HUES6 (cell line): Measurements from ENCODE around the gene CDC42EP4.
A peak's percentile ranks its signal among the peaks of the same experiment; 100 is the strongest.
"Not testable (repeated sequence)": the region's sequence is repeated elsewhere in the genome, so short reads cannot be mapped to it uniquely, and the experiment has no call there.

Experiments used
- H3K27ac ChIP-seq: 2 replicates; pipeline ENCODE4 v1.7.0; 2013; ENCODE audit warnings: low read depth, mild to moderate bottlenecking, low read length, inconsistent platforms
- H3K27me3 ChIP-seq: 2 replicates; pipeline ENCODE4 v1.6.1; 2013; ENCODE audit warnings: low read length; ENCODE audit not compliant: control insufficient read depth, insufficient read depth
- H3K36me3 ChIP-seq: 2 replicates; pipeline ENCODE4 v1.6.1; 2013; ENCODE audit warnings: low read length; ENCODE audit not compliant: control insufficient read depth, insufficient read depth
- H3K4me1 ChIP-seq: 2 replicates; pipeline ENCODE4 v1.6.1; 2013; ENCODE audit warnings: low read length; ENCODE audit not compliant: control insufficient read depth, insufficient read depth
- H3K4me3 ChIP-seq: 2 replicates; pipeline ENCODE4 v1.5.1; 2013; ENCODE audit warnings: low read depth, low read length
- H3K9ac ChIP-seq: one replicate; pipeline ENCODE4 v1.6.1; 2013; ENCODE audit warnings: mild to moderate bottlenecking, low read length
- H3K9me3 ChIP-seq: 2 replicates; pipeline ENCODE4 v1.6.1; 2013; ENCODE audit warnings: low read depth, low read length; ENCODE audit not compliant: control insufficient read depth, insufficient read depth

Gene CDC42EP4

DNA sequence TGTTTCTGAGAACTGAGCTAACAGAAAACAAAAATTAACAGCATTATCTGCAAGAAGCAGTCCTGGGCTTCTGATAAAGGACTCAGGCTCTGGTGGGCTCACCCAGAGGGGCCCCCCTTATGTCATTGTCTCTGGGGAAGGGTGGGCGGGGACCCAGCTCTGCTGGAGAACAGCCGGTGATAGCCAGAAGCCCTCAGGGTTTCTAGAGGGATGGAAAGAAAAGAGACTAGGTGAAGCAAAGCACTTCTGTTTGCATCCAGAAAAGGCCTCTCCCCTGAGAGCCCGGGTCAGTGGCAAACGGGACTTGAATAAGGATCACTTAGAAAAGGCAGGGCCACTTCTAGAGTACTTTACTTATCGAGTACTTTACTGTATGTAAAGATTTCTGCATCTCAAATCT is 7.0 kb upstream of the CDC42EP4 start:
- Histone ChIP-seq H3K9ac (no peak overlapping the region), H3K36me3 (no peaks in the 10 kb centered on the region), H3K4me1 (peaks cover 28% of the 10 kb centered on the region), H3K27ac (no peak overlapping the region), H3K9me3 (no peaks in the 10 kb centered on the region), H3K4me3 (no peak overlapping the region), H3K27me3 (no peaks in the 10 kb centered on the region; the same call in none of the 2 replicates)

DNA sequence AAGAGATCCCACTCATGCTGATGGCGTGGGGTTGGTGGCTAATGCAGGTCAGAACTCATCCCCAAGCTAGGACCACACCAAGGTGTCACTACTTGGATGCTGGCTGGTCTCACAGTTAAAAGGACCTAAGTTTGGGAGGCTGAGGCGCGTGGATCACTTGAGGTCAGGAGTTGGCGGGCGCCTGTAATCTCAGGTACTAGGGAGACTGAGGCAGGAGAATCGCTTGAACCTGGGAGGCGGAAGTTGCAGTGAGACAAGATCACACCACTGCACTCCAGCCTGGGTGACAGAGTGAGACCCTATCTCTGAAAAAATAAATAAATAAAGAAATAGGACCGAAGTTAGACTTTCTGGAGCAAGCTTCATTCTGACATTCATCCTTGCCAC is 6.6 kb upstream of the CDC42EP4 start:
- H3K4me3 ChIP-seq, result no peak overlapping the region
- H3K27me3 ChIP-seq, result no peaks in the 10 kb centered on the region; the same call in none of the 2 replicates
- no peak overlapping the region for H3K27ac ChIP-seq
- no peaks in the 10 kb centered on the region for H3K9me3 ChIP-seq
- H3K9ac ChIP-seq, result no peak overlapping the region
- H3K4me1 ChIP-seq, result peaks cover 24% of the 10 kb centered on the region
- H3K36me3 ChIP-seq, result no peaks in the 10 kb centered on the region

DNA sequence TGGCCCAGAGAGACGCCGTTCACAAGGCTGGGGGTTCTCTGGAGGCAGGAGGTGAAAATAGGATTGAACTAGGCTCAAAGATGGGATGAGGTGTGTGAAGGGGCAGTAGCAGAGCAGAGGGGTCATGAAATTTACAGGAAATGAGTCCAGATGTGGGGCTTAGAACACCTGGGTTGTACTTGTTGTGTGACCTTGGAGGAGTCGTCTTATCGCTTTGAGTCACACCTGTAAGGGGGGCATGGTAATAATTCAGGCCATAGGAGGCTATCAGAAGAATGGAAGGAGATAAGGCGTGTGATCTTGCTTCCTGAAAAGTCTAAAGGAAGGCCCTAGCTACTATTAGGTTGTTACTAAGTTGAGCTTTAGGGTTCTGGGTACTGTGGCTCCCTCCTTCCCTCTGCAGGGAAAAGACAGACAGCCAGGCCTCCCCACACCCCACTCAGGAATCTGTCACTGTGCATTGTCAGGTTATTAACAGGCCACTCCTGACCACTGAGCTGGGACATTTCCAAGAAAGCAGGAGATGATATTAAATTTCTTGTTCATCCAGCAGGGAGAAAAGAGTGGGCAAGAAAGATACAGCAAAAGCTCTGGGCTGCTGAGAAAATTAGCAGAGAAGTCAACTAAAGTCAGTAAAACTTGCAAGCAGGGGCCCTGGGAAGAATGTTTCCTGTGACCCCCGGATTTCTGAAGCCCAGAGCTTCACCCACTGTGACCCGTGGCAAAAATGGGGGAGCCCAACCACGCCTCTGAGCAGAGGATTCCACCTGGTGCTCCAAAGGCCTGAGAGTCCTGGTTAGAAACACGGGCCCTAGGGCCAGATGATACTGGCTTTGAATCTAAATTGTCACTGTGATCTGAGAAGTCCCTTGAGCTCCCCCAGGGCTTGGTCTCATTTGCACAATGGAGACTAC is 6.0 kb upstream of the CDC42EP4 start:
- H3K4me3 ChIP-seq, result no peak overlapping the region
- peaks cover 27% of the 10 kb centered on the region for H3K4me1 ChIP-seq
- no peaks in the 10 kb centered on the region; the same call in none of the 2 replicates for H3K27me3 ChIP-seq
- H3K27ac ChIP-seq, result no peak overlapping the region
- H3K9me3 ChIP-seq, result no peaks in the 10 kb centered on the region
- H3K36me3 ChIP-seq, result no peaks in the 10 kb centered on the region
- H3K9ac ChIP-seq, result no peak overlapping the region

DNA sequence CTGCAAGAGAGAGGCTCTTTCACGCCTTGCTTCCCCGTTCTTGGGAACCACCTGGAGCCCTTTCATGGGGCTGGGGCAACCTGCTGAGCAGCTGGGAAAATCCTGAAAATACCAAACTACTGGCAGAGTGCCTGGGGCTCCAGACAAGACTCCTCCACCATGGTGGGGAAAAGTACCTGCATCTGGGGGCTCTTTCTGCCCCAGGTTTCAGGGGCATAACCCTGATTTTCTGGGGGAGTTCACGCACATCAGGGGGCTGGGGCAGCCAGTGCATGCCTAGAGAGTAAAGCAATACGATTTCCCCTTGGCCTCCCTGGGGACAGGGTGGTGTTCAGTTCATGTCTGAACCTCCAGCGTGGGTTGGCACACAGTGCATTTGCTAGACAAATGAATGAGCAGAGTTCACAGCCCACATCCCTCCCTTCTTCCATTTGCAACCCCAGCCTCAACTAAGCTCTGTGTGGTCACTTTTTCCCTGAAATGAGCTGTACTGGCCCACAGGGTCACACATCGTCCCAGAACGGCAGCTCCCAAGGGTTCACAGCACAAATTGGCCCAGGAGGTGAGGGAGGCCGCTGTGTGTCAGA is 5.2 kb upstream of the CDC42EP4 start:
- Histone ChIP-seq H3K27ac (no peak overlapping the region), H3K4me3 (no peak overlapping the region), H3K36me3 (no peaks in the 10 kb centered on the region)

DNA sequence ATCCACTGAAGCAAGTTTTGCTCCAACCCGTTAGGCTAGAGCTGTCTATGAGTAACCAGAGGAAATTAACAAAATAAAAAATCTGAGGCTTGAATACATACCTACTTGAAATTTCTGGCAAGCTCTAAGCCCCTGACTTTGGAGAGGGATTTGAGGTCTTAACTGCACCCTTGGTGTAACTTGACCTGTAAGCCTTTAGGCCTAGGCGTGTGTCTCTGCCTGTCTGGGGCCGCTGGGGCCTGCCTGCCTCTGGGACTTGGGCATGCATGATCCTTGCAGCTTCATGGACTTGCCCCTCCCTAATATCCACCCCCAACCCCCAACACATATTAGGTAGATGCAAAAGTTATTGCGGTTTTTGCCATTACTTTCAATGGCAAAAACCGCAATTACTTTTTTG is 3.7 kb upstream of the CDC42EP4 start:
- Histone ChIP-seq H3K9ac (no peak overlapping the region), H3K36me3 (no peaks in the 10 kb centered on the region), H3K4me3 (no peak overlapping the region), H3K9me3 (no peaks in the 10 kb centered on the region), H3K27ac (no peak overlapping the region), H3K4me1 (peaks cover 33% of the 10 kb centered on the region), H3K27me3 (no peaks in the 10 kb centered on the region; the same call in none of the 2 replicates)

More for the DNA sequence above, 5.2 kb upstream of the CDC42EP4 start:
- H3K4me1 ChIP-seq, result peaks cover 33% of the 10 kb centered on the region
- H3K9ac ChIP-seq, result no peak overlapping the region
- H3K9me3 ChIP-seq, result no peaks in the 10 kb centered on the region
- no peaks in the 10 kb centered on the region; the same call in none of the 2 replicates for H3K27me3 ChIP-seq

DNA sequence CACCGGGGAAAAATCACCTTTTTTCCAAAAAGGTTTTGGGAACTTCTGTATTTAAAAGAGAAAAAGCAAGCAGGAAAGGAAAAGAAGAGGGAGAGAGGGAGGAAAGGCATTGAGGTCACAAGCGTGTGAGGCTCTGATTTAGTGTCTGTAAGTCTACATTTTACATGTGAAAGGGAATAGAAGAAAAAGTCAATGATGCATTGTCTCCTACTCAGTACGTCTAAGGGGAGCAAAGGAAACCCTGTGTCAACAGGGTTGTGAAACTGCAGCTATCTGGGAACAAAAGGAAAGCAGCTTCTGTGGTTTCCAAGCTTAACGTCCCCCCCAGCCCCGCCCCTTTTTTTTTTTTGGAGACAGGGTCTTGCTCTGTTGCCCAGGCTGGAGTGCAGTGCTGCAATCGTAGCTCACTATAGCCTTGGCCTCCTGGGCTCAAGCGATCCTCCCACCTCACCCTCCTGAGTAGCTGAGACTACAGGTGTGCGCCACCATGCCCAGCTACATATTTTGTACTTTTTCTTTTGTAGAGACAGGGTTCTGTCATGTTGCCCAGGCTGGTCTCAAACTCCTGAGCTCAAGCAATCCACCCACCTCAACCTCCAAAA is 1.8 kb upstream of the CDC42EP4 start:
- H3K36me3 ChIP-seq, result no peaks in the 10 kb centered on the region
- no peak overlapping the region for H3K27ac ChIP-seq

DNA sequence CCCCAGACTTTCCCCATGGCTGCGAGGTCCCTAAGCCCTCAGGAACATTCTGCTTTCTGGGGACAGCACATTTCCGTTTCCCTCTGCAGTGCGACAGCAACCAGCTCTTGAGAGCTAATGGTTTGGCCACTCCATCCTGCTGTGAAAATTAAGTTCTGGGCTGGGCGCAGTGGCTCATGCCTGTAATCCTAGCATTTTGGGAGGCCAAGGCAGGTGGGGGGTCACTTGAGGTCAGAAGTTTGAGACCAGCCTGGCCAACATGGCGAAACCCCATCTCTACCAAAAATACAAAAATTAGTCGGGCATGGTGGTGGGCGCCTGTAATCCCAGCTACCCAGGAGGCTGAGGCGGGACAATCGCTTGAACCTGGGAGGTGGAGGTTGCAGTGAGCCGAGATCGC is 1.1 kb upstream of the CDC42EP4 start:
- H3K4me1 ChIP-seq, result peaks cover 44% of the 10 kb centered on the region
- H3K9ac ChIP-seq, result peak overlapping the region; percentile 30
- not testable (repeated sequence) for H3K27me3 ChIP-seq, H3K9me3 ChIP-seq, H3K27ac ChIP-seq, H3K36me3 ChIP-seq
- peak overlapping the region; percentile 97 for H3K4me3 ChIP-seq

More for the DNA sequence above, 1.8 kb upstream of the CDC42EP4 start:
- H3K27me3 ChIP-seq, result no peaks in the 10 kb centered on the region; the same call in none of the 2 replicates
- no peak overlapping the region for H3K9ac ChIP-seq
- H3K9me3 ChIP-seq, result no peaks in the 10 kb centered on the region
- peaks cover 39% of the 10 kb centered on the region for H3K4me1 ChIP-seq
- no peak overlapping the region for H3K4me3 ChIP-seq

DNA sequence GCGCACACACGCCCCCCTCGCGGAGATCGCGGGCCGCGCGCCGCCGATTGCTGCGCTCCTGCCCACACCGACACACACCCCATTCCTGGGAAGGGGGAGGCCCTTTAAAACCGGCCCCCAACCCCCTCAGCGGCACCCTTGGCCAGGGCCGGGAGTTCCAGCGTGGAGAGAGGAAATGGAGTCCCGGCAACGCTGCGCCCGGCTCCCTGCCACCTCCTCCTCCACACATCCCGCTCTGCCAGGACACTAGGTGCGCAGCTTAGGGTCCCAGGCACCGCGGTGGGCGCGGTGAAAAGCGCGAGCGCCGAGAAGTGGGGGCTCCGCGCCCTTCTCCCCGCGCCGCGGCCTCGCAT is 397 bp downstream of the CDC42EP4 start:
- peak overlapping the region; percentile 71 for H3K9ac ChIP-seq
- H3K36me3 ChIP-seq, result no peaks in the 10 kb centered on the region
- H3K4me1 ChIP-seq, result peaks cover 37% of the 10 kb centered on the region
- no peaks in the 10 kb centered on the region; the same call in 1 of the 2 replicates for H3K27me3 ChIP-seq
- no peaks in the 10 kb centered on the region for H3K9me3 ChIP-seq
- peak overlapping the region; percentile 55; the same call in 1 of the 2 replicates for H3K27ac ChIP-seq
- H3K4me3 ChIP-seq, result peak overlapping the region; percentile 97

DNA sequence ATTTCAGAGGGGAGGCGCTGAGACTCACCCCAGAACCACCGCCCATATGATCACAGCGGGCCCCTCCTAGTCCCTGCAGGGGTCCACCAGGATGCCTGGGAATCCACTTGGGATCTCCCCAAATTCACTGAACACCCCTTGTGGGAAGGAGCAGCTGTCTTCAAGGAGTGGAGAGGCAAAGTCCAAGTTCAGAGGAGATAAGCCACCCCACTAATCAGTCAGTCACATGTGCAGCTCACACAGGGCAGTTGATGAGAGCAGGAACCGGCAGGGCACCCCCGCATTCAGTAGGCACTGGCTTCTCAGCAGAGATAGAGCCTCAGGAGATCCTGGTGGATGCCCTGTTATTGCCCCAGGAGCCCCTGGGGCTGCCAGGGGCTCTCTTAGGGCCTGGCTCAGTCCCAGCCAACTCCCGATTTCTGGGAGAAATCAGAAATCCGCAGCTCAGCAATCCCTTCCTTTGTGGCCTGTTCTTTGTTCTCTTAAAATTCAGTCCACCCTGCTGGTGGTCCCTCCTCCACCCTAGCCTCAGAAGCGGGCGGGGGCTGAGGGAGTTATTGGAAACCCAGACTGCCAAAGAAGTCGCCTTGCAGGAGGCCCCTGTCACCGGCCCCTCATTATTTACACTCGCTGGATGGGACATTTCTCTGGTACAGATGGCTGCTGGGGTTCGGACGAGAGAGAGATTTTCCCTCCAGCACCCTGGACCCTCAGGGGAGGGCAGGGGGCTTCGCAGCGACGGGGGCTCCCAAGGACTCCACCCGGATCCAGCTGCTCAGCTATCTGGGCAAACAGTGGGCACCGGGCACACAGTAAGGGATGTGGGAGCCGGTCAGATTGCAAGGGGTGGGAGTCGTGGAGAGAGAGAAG is 1.8 kb downstream of the CDC42EP4 start:
- Histone ChIP-seq H3K4me1 (peaks cover 50% of the 10 kb centered on the region), H3K27ac (peak overlapping the region; percentile 66; the same call in 1 of the 2 replicates), H3K9me3 (no peaks in the 10 kb centered on the region), H3K36me3 (no peaks in the 10 kb centered on the region), H3K4me3 (peak overlapping the region; percentile 97), H3K27me3 (no peaks in the 10 kb centered on the region; the same call in 1 of the 2 replicates), H3K9ac (peak overlapping the region; percentile 73)

DNA sequence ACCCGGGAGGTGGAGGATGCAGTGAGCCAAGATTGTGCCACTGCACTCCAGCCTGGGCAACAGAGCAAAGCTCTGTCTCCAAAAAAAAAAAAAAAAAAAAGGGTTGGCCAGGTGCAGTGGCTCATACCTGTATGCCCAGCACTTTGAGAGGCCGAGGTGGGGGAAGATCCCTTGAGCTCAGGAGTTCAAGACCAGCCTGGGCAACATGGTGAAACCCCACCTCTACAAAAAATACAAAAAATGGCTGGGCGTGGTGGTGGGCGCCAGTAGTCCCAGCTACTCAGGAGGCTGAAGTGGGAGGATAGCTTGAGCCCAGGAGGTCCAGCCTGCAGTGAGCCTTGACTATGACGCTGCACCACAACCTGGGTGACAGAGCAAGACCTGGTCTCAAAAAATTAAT is 2.8 kb downstream of the CDC42EP4 start:
- H3K27ac ChIP-seq, H3K4me3 ChIP-seq, H3K36me3 ChIP-seq, H3K9ac ChIP-seq, H3K27me3 ChIP-seq, H3K9me3 ChIP-seq: not testable (repeated sequence)
- peaks cover 58% of the 10 kb centered on the region for H3K4me1 ChIP-seq
